Activated T-cell treated with anti-CD3 and anti-CD28 coated beads, Interleukin-2, amount 50 U/mL, for 72 hours (primary cell): ENCODE measurements around the gene MAP6. TPM values are rescaled to one million over a fixed set of nuclear protein-coding genes. Genes with fewer than 3 reads are reported as not detected.
A peak's percentile ranks its signal among the peaks of the same experiment; 100 is the strongest.

Experiments used
- ATAC-seq, 2 donors: fragments of 150-1000 bp; cut with Tn5 transposase; replicated peaks in 1 of 2; 2 replicates each; pipeline ENCODE4 v1.10.0; 2021; ENCODE audit warnings: moderate library complexity in 2 of 2, mild to moderate bottlenecking in 1 of 2
- DNase-seq, 2 donors: peaks; one replicate each; pipeline ENCODE4 v3.0.0; 2021 to 2022; ENCODE audit warnings: mixed read lengths in 1 of 2
- H3K27ac Mint-ChIP-seq: one replicate; pipeline ENCODE4 v1.8.0; 2022; ENCODE audit warnings: mild to moderate bottlenecking, moderate library complexity, mixed read lengths
- H3K27me3 Mint-ChIP-seq: one replicate; pipeline ENCODE4 v1.8.0; 2022; ENCODE audit warnings: low read depth, mixed read lengths
- H3K36me3 Mint-ChIP-seq, 2 donors: one replicate each; pipeline ENCODE4 v1.8.0; 2022; ENCODE audit warnings: mixed read lengths in 2 of 2, mild to moderate bottlenecking in 1 of 2; ENCODE audit not compliant: insufficient read depth in 2 of 2
- H3K4me1 Mint-ChIP-seq: one replicate; pipeline ENCODE4 v1.8.0; 2022; ENCODE audit warnings: low read depth, mixed read lengths
- H3K4me3 Mint-ChIP-seq, 2 donors: one replicate each; pipeline ENCODE4 v1.8.0; 2022; ENCODE audit warnings: mild to moderate bottlenecking in 2 of 2, mixed read lengths in 2 of 2, moderate library complexity in 2 of 2
- H3K9me3 Mint-ChIP-seq, 2 donors: one replicate each; pipeline ENCODE4 v1.8.0; 2022; ENCODE audit warnings: mixed read lengths in 2 of 2
- total RNA-seq, 2 donors: library from RNA; stranded (reverse); gene quantifications; one replicate each; pipeline ENCODE4 v1.2.3, GENCODE V29; 2022

The MAP6 gene
- under 1 TPM; 0.14 to 0.16 TPM for total RNA-seq

DNA sequence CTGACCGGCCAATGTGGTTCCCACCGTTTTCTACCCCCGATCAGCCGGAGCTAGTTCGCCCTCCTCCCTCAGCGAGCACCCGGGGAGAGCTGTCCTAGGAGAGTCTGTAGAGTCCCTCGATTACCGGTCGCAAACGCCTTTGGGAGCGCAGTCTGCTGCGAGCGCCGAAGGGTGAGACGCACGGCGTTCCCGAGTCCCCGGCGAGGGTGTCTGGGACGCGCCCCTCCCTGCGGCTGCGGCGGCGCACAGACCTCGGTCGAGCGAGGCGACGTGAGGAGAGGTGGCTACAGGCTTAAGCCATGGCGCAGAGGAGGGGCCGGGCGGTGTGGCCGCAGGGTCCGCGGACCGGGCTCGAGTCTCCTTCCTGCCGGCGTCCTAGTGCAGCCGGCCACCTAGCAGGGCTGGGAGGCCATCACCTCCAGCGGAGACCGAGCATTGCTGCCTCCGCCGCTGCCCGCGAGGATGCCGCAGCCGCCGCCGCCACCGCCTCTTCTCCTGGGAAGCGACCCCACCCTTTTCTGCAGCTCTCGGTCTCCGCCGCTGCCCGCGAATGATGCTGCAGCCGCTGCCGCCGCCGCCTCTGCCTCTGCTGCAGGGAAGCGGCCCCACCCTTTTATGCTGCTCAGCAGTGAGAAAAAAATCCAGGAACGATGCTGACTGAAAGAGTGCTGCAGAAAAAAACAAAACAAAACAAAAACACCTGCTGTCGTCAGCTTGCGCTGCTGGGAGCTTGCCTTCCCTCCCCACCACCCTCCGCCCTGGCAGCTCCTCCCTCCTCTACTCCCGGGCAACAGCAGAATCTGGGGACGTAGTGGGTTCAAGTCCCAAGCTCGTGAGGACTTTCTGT, at the start of gene MAP6:
TSS of gene MAP6 (minus strand) at position 588 of the 847 bp plus-strand sequence. CDS start 669 bp downstream, outside the sequence.
- peak; percentile 52 for ATAC-seq
- H3K27ac Mint-ChIP-seq, result no peak within 1 kb of the TSS
- no peaks in the 10 kb centered on the region for H3K9me3 Mint-ChIP-seq
- H3K36me3 Mint-ChIP-seq, result no peaks in the 10 kb centered on the region
- H3K4me1 Mint-ChIP-seq, result peaks cover 31% of the 10 kb centered on the region
- peak; percentile 30 to 39 for DNase-seq
- peaks cover 83% of the 10 kb centered on the region for H3K27me3 Mint-ChIP-seq
- peak within 1 kb of the TSS; percentile 83 to 94 for H3K4me3 Mint-ChIP-seq

GRCh38 chr11:75717608-75718418, 49.0 kb upstream of the MAP6 start, which contains the start of gene MOGAT2:
MOGAT2 (plus strand) TSS chr11:75717838; CDS start chr11:75717889, 51 bp downstream.
- Mint-ChIP-seq H3K9me3 (no peaks in the 10 kb centered on the region), H3K27me3 (peaks cover 7% of the 10 kb centered on the region), H3K4me3 (no peak within 1 kb of the TSS), H3K36me3 (no peaks in the 10 kb centered on the region), H3K27ac (no peak within 1 kb of the TSS), H3K4me1 (no peaks in the 10 kb centered on the region)
- no peak for ATAC-seq
- DNase-seq, result no peak

- Mint-ChIP-seq H3K36me3 (no peaks in the 10 kb centered on the region), H3K9me3 (no peaks in the 10 kb centered on the region), H3K4me1 (no peaks in the 10 kb centered on the region), H3K4me3 (no peak overlapping the region), H3K27ac (no peak overlapping the region), H3K27me3 (peaks cover 7% of the 10 kb centered on the region)
- DNase-seq (no peak), ATAC-seq (no peak)
Measured at GRCh38 chr11:75716659-75717058, 47.8 kb upstream of the MAP6 start.

GRCh38 chr11:75715688-75716087, 46.9 kb upstream of the MAP6 start:
- Mint-ChIP-seq H3K4me3 (no peak overlapping the region), H3K27me3 (peaks cover 7% of the 10 kb centered on the region), H3K27ac (no peak overlapping the region), H3K36me3 (no peaks in the 10 kb centered on the region), H3K4me1 (no peaks in the 10 kb centered on the region), H3K9me3 (no peaks in the 10 kb centered on the region)
- ATAC-seq, result no peak
- DNase-seq, result no peak

GRCh38 chr11:75714211-75714610, 45.4 kb upstream of the MAP6 start:
- Mint-ChIP-seq H3K27me3 (peaks cover 7% of the 10 kb centered on the region), H3K27ac (no peak overlapping the region)
- ATAC-seq, result no peak

GRCh38 chr11:75706260-75706729, 37.5 kb upstream of the MAP6 start:
- peaks cover 7% of the 10 kb centered on the region for H3K4me1 Mint-ChIP-seq
- peak overlapping the region in 1 of 2 donors; percentile 53 for H3K4me3 Mint-ChIP-seq
- no peaks in the 10 kb centered on the region for H3K9me3 Mint-ChIP-seq
- peaks cover 17% of the 10 kb centered on the region for H3K27me3 Mint-ChIP-seq
- ATAC-seq, result peak; percentile 88
- peak; percentile 67 to 73 for DNase-seq
- H3K36me3 Mint-ChIP-seq, result no peaks in the 10 kb centered on the region
- no peak overlapping the region for H3K27ac Mint-ChIP-seq

More at GRCh38 chr11:75714211-75714610, 45.4 kb upstream of the MAP6 start:
- no peak overlapping the region for H3K4me3 Mint-ChIP-seq
- H3K9me3 Mint-ChIP-seq, result no peaks in the 10 kb centered on the region
- no peaks in the 10 kb centered on the region for H3K36me3 Mint-ChIP-seq
- no peak for DNase-seq
- H3K4me1 Mint-ChIP-seq, result no peaks in the 10 kb centered on the region

DNA sequence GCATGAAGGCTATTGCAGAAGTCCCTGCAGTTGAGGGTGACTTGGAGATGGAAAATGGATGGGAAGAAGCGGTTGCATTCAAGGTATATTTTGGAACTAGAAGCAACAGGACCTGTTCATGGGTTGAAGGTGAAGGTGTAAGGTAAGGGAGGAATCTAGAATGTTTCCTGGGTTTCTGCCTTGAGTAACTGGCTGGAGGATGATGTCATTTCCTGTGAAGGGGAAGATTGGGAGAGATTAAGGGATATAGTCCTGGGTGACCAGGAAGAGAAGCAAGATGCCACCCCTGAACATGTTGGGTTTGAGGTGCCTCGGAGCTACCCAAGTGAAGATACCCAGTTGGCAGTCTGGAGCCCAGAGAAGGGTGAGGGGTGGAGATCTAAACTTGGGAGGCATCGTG, 36.7 kb upstream of the MAP6 start:
- ATAC-seq, result no peak
- H3K9me3 Mint-ChIP-seq, result no peaks in the 10 kb centered on the region
- no peak overlapping the region for H3K4me3 Mint-ChIP-seq
- peaks cover 17% of the 10 kb centered on the region for H3K27me3 Mint-ChIP-seq
- H3K4me1 Mint-ChIP-seq, result peaks cover 7% of the 10 kb centered on the region
- no peaks in the 10 kb centered on the region for H3K36me3 Mint-ChIP-seq
- no peak for DNase-seq
- H3K27ac Mint-ChIP-seq, result no peak overlapping the region

DNA sequence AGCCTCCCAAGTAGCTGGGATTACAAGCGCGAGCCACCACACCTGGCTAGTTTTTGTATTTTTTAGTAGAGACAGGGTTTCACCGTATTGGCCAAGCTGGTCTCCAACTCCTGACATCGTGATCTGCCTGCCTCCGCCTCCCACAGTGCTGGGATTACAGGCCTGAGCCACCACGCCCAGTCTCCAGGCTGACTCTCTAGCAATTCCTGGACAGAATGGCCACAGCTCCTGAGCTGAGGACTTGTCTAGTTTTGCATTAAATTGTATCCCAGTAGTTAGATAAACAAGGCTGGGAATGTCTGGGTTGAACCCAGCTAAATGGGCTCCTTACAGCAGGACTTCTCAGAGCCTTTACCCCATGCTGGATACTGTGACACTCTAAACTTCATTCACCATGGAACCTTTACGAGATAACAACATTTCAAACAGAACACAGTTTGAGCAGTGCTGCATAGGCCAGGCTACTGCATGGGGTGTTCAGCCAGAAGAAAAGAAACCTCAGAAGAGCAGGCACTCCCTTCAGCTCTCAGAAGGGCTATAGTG, 34.9 kb upstream of the MAP6 start:
- Mint-ChIP-seq H3K9me3 (no peaks in the 10 kb centered on the region), H3K27ac (no peak overlapping the region), H3K4me3 (no peak overlapping the region), H3K27me3 (peaks cover 30% of the 10 kb centered on the region), H3K36me3 (no peaks in the 10 kb centered on the region), H3K4me1 (peaks cover 7% of the 10 kb centered on the region)
- no peak for DNase-seq
- no peak for ATAC-seq

DNA sequence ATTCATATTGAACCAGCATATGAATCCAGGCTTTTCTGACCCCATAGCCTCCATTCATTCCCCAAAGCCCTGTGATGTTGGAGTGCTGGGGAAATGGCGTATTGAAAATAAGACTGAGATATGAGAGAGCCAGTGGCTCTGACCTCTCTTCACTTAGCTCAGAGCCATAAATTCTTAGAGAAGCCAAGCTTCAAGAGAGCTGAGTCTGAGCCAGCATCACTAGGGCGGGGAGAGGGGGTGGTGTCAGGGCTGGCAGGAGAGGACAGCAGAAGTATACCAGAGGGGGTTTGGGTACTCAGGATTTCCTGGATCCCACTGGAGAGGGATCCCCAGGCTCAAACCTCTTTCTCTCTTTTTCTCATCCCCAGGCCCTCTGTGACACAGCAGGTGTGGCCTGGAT, 32.1 kb upstream of the MAP6 start:
- Mint-ChIP-seq H3K27me3 (peaks cover 47% of the 10 kb centered on the region), H3K9me3 (no peaks in the 10 kb centered on the region), H3K4me3 (no peak overlapping the region), H3K27ac (no peak overlapping the region), H3K4me1 (no peaks in the 10 kb centered on the region), H3K36me3 (no peaks in the 10 kb centered on the region)
- no peak for ATAC-seq
- no peak for DNase-seq

DNA sequence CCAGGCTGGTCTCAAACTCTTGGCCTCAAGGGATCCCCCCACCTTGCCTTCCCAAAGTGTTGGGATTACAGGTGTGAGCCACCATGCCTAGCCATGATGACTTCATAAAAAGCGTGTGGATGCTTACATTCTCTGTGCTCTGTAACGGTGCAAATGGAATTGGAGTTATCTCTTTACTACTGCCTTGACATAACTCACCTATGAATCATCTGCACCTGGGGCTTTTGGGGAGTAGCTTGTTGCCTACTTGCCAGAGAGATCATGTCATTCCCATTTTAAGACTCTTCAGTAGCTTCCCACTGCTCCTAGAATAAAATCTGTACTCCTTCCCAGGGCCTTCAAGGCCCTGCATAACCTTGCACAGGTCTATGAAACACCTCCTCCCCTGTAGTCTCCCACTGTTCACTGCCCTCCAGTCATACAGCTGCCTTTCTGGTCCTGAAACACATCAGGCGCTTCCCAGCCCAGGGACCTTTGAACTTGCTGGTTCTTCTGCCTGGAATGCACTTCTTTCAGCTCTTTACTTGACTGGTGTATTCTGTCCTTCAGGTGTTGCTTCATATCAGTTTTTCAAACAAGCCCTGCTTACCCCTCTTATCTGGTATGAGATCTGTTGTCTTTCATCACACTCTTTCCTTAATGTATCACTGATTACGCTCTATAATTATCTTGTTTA, 29.2 kb upstream of the MAP6 start:
- Mint-ChIP-seq H3K36me3 (no peaks in the 10 kb centered on the region), H3K27ac (no peak overlapping the region), H3K4me1 (no peaks in the 10 kb centered on the region), H3K4me3 (no peak overlapping the region), H3K27me3 (peaks cover 62% of the 10 kb centered on the region), H3K9me3 (no peaks in the 10 kb centered on the region)
- ATAC-seq (no peak), DNase-seq (no peak)

DNA sequence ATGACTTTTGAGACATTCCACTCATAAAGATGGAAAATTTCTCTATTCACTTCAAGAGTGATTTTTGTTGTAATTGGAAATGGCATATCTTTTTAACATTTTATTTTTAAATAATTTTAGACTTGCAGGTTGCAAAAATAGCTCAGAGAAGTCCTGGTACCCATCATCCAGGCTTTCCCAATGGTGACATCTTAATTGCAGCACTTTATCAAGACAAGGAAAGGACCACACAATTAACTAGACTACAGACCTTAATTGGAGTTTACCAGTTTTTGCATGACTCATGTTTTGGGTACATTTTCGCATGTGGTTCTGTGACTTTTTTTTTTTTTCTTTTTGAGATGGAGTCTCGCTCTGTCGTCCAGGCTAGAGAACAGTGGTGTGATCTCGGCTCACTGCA, 23.0 kb upstream of the MAP6 start:
- no peak overlapping the region for H3K27ac Mint-ChIP-seq
- ATAC-seq (no peak), DNase-seq (no peak)
- H3K9me3 Mint-ChIP-seq, result peaks cover under 1% of the 10 kb centered on the region in 2 donors
- peaks cover 69% of the 10 kb centered on the region for H3K27me3 Mint-ChIP-seq
- peaks cover under 1% of the 10 kb centered on the region in 2 donors for H3K36me3 Mint-ChIP-seq
- H3K4me1 Mint-ChIP-seq, result peaks cover 22% of the 10 kb centered on the region
- H3K4me3 Mint-ChIP-seq, result no peak overlapping the region

DNA sequence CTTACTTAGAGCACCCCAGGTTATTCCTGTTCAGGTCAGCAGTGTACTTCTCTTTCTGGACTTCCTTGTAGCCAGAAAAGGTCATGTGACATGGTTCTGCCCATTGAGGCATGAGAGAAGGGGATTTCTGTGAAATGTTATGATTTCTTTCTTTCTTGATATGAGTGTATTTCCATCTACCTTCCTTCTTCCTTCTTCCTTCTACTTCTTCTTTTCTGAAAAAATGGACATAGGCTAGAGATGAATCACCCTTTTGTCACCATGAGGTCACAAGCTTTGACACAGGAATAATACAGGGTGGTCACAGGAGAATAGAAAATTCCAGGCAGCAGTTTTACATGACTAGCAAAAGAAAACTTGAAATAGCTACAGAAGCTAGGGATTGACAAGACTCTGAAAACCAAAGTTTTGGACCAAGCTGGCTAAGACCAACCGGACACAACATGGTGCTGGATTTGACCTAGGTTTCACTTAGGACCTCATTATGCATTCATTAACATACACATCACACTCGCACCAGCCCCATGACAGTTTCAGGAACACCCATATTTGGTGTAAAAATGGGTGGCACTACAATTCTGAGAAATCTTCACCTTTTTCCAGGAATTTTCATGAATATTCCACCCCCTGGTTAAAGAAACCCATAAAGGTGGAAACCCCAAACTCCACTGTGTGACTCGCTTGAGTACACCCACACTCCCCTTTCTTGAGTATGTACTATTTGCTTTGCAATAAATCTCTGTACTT, 21.2 kb upstream of the MAP6 start:
- Mint-ChIP-seq H3K9me3 (peaks cover 6 to 14% of the 10 kb centered on the region in 2 donors), H3K4me3 (peak overlapping the region in 1 of 2 donors; percentile 49), H3K27me3 (peaks cover 71% of the 10 kb centered on the region), H3K27ac (no peak overlapping the region), H3K36me3 (peaks cover 12% of the 10 kb centered on the region in 2 donors), H3K4me1 (peaks cover 22% of the 10 kb centered on the region)
- DNase-seq (peak in 1 of 2 donors; percentile 12), ATAC-seq (peak; percentile 64 to 76)
